GM19025 (cell line): ENCODE data around the gene COL19A1.
A peak's percentile ranks its signal among the peaks of the same experiment; 100 is the strongest.

Experiments used
- ATAC-seq: cut with Tn5 transposase; IDR thresholded peaks from one replicate; pipeline ENCODE4 v1.9.1; 2021; ENCODE audit warnings: mild to moderate bottlenecking, low read depth, moderate library complexity; ENCODE audit not compliant: unreplicated experiment

Gene COL19A1

DNA sequence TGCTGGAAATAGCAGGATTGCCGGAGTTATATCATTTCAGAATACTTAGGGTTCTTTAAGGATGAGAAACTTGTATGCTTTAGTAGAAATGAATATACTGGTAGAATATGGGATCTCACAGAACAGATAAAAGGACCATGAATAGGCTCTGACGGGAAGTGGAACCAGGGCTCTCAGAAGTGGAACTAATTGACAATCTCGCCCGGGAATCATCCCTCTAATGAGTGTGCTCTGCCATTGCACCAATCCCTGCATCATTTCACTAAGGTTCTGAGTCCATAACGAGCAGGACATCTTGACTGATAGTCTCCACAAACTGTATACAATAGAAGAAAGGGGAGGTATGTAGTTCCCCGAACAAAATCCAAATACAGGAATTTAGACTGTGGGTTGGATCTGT, 286.4 kb downstream of the COL19A1 start:
- ATAC-seq = no peak

DNA sequence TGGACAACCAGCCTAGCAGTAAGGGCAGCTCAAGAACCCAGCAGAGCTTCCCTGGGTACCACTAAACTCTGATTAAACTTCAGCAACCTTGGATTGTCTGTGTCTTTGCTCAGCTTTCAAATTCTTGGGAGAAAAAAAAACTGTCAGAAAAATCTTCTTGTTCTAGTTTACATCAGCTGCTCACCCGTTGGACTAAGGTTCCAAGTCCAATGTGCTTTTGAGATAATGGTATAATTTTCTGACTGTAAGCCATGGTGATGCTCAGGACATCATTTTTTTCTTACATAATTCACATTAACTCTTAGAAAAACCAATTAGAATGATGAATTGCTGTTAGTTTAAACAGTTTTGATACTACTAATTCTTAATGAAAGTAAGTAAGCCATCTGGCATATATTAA, 290.7 kb downstream of the COL19A1 start:
- ATAC-seq = no peak

DNA sequence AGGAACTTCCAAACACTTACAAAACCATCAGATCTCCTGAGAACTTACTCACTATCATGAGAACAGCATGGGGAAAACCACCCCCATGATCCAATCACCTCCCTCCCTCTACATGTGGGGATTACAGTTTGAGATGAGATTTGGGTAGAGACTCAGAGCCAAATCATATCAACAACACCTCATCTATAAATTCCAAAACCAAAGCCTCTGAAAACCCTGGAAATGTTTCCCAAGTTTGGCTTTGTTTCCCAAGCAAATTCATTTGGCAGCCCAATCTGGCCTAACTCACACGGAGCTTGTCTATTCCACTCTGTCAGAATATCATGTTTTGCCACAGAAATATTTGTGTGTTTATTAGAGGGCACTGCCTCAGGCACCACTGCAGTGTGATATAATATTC, 293.9 kb downstream of the COL19A1 start:
- no peak for ATAC-seq

DNA sequence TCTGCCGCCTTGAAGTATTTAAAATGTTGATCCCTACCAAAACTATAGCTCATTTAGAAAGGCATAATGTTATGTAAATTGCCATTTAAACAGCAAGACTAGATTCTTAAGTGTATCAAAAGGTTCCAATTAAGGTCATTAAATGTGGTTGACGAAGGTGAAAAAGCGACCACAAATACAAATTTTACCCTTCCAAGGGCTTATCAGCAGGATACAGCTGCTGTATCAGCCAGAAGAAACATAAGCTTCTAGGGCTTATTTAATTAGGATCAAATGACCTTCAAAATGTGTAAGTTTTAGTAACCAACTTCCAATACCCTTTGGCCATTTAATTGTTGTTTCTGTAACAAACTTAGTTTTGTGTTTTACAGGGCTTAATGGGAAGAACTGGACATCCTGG, 296.6 kb downstream of the COL19A1 start:
- no peak for ATAC-seq

DNA sequence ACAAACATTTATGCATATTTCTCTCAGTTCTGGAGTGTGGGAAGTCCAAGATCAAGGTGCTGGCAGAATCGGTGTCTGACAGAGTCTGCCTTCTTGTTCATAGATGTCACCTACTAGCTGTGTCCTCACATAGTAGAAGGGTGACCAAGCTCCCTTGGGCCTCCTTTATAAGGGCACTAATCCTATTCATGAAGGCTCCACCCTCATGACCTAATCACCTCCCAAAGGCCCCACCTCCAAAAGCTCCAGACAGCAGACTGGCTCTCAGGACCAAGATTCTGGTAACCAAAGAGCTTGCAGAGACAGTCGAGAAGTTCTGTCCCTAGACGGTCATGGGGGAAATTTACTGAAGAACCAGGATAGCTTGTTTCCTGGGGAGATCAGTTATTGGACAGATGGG, 297.4 kb downstream of the COL19A1 start:
- no peak for ATAC-seq

DNA sequence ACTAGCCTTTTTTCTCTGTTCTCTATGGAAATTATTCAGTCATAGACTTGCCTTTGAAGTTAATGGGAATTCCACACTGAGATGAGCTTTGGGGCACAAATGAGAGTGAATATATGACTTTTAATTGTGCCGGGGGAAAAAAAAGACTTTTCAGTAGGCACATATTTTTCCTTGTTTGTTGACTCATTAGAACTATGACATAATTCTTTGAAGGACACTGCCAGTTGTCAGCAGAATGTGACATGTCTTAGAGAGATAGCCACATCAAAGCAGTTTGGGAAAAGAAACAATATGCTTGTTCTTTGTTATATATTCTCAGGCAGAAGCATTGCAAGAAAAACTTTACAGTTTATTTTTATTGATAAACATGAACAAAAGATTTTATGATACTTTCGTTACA, 298.2 kb downstream of the COL19A1 start:
- ATAC-seq = no peak

DNA sequence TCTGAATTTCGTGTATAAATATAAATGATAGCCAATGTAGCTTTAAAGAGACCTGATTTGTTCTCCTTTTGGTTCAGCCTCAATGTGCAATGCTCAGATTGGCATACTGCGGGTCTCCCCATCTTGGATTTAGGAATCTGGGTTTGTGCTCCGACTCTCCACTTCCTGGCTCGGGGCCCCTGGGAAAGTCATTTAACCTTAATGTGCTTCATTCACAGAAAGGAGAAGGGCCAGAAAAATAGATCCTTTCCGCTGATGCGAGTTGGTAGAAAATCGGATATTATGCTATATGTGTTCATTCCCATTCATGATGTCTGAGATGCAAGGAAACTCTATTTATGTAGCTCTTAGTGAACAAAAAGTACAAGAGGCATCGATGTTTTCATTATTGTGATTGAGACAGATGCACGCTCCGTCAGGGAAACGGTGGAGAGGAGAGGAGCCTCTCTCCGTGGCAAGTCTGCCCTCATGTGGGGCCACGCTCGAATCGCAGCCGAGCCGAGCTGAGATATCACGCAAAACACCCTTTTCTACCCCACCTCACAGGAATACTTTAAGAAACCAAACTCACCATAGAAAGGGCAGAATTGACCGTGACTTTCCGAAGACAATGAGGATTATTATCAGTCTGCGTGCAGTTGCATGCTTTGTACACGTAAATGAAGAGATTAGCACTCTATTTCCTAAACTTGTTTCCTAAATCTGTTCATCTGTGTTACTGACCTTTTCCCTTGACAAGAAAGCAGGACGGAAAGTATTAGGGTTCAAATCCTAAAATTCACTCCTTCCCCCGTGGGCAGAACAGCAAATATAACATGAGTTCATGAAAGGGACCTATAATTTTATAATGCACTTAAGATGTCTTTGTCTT, 300.0 kb downstream of the COL19A1 start:
- ATAC-seq = peak; percentile 77

DNA sequence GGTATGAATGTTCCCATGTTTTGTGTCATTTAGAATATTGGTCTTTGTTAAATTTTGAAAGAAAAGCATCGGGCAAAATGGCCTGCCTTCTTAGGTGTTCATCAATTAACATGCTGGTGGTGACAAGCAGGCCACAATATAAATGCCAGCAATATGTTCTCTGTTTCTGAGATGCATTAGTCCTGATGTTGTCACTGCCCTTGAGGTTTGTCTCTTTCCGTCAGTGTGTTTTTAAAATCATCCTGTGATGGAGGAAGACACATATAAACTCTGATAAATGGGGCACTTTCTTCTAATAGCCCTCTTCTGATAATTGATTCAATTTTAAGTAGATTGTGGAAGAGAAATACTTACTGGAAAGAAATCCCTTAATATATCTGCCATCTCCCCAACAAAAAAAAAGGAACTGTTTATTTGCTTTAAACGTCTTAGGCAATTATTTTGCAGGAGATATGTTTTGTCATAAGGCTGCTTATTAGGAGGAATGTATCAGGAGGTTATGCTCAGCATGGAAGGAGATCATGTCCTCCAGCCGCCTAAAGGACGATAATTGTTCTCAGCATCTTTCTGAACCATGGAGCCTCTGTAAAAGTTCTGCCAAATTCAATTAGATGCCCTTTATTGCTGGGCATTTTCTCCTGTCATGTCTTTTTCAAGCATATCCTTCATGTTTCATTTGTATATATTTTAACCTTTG, 302.5 kb downstream of the COL19A1 start:
- no peak for ATAC-seq

- no peak for ATAC-seq
These were observed 304.9 kb downstream of the COL19A1 start for GRCh38 chr6:70171236-70171635.

DNA sequence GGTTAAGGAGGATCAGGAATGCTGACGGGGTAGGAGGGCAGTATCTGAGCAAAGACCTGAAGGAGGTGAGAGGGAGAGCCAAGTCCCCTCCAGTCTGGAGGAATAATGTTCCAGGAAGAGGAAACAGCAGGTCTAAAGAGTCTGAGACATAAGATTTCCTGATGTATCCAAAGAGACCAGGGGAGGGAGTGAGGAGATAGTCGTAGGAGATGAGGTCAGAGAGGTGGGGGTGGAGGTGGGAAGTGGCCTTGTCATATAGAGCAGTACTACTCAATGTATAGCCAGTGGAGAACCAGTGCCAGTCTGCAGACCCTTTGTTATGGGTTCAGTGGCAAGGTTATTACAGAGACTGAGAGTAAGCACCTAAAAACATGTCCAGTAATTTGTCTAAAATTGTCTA, 305.9 kb downstream of the COL19A1 start:
- no peak for ATAC-seq

- no peak for ATAC-seq
These were observed 309.4 kb downstream of the COL19A1 start for GRCh38 chr6:70175770-70176169.

DNA sequence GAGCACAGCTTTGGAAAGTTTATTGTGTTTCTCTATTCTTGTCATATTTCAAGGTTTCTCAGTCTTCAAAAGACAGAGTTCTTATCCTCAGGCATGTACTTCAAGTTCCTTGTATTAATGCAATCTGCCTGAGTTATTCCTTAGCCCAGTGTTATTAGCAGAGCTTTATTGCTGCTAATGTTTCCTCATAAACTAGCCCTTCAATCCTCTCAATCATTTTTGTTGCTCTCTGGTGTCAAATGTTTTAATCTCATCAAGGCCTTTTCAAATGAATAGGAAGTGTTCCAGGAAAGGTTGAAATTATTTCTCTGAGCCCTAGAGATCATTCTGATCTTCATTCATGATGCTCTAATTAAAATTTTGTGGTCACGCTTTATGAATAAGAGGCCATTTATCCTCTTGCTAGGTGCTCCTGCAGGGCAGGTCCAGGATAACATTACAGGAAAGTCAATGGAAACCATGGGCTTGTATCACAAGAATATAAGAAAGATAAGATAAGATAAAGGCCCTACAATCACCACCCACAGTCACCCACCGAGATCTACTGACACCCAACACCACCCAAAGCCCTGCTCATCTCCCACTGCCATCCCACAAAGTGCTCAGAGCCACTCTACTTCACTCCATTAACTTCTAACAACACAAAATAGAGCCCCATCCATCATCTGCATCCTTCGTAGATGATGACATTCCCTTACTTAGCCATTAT, 310.6 kb downstream of the COL19A1 start:
- ATAC-seq = no peak

DNA sequence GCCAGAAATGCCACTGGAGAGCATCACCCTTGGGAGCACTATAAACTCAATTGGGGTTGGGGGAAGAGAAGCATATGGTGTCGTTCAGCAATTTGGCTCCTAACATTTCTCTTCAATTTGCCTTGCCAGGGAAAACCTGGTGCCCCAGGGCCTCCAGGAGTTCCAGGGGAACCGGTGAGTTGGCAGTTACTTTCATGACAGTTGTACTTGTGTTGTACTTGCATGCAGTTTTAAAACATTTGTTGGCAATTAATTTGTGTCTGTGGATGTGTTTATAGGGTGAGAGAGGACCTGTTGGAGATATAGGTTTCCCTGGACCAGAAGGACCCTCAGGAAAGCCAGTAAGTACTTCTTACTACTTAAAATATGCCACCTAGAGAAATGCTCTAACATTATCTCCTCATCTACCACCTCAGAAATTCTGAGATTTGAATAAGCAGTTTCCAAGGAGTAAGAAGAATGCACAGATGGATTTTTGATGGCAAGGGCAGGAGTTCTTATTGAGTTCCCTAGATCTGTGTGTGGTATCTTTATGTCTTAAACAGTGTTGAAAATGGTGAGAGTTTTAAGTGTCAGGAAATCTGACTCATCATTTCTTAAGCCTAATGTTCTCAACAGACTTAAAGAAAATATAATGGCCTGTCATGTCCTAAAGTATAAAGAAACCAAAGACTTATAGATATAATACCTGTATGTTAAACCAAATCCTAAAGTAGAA, 314.0 kb downstream of the COL19A1 start:
- ATAC-seq = no peak

DNA sequence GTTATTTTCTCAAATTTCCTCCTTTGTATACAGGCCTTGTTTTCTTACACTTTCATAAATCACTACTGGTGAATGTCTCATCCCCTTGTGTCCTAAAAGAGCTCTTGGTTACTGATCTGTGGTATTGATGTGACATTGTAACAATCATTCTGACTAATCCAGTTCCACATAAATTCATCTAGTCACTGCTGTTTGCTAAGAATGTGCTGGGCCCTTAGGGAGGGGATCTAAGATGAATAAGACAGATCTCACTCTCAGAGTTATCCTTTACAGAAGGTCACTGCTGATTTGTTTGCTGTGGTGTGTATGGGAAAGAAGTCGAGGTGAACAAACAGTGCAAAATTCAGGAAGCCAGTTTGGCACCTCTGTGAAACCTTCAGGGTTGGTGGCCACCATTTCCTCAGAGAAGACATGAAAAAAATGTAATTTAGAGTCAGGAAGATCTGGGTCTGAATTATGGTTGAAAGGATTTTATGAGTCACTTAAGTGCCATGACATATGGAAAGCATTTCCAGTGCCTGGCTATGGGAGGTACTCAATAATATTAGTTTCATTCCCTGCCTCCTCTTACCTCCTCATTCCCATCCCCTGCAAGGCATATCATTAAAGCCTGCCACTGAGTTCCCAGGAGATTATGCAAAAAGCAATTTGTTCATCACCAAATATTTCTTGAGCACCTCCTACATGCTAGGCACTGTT, 314.7 kb downstream of the COL19A1 start:
- no peak for ATAC-seq

DNA sequence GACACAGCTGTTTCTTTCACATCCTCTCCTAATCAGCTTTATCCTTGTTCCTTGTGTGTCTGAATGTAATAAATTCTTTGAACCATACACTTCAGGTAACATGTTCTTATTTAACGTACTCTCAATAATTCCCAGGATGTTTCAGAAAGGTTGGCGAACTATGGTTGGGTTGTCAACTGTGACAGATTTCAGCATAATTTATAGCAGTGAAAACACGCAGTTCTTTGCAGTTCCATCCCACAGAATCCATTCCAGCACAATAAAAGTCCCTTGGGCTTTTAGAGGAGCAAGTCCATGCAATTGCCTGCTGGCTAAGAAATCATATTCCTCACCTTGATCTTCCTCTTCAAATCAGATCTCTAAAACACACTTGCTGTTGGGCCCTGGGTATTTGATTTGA, 317.2 kb downstream of the COL19A1 start:
- no peak for ATAC-seq

DNA sequence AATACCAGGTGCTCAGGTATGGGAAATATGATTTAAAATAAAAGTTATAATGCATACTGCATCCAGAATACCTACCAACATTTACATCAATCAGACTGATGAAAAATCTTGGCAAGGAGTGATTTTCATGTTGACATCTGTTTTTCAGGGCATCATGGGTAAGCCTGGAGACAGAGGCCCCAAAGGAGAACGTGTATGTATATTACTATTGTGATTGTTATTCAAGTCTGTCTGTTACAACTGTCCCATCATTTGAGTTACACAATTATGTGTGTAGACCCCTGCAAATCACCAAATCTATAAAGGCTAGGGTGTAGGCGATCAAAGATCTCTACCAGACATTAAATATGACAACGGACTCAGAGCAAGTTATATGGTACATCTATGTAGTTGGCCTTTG, 318.4 kb downstream of the COL19A1 start:
- no peak for ATAC-seq

GRCh38 chr6:70186461-70186860, 320.1 kb downstream of the COL19A1 start:
- ATAC-seq = no peak

- ATAC-seq = no peak
These were observed 321.8 kb downstream of the COL19A1 start for GRCh38 chr6:70188202-70188601.

GRCh38 chr6:70194421-70194820, 328.1 kb downstream of the COL19A1 start:
- ATAC-seq = no peak

GRCh38 chr6:70196531-70196930, 330.2 kb downstream of the COL19A1 start:
- no peak for ATAC-seq
